ENCODE measurements around the gene PUM2. TPM values are rescaled to one million over a fixed set of nuclear protein-coding genes. Genes with fewer than 3 reads are reported as not detected.

Gene PUM2
- total and polyA plus RNA-seq, 2 of the 8 experiments (the other 6 are each of a cell fraction or from before 2014, with no cell fraction given), result 46.6 to 114 TPM

DNA sequence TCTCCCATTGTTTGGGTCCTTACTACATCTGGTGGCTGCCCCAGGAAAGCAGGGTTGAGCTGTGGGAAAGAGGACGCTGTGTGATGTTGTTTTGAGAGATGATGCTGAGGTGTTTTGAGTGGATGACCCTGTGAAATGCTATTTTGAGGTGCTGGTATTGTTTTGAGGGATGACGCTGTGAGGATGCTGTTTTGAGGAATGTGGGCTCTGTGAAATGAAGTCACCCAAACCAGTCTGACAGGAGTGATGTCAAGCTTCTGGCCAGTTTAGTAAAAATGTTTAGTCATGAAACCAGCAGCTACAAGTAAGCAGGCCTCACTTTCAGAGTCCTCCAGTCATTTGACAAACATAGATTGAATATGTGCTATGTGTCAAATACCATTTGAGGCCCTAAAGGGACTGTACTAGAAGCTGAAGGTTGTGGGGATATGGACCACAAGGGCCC is 16.1 kb upstream of the PUM2 start:
- Histone ChIP-seq H3K27me3 (replicated peaks in 1 of 4; ENCODE audit: control insufficient read depth in 3 of 4, extremely low read depth in 1 of 4, insufficient read depth in 3 of 4, low read length in 3 of 4) (no peaks in the 10 kb centered on the region; a peak in 1 of 7 replicates), H2BK120ac (replicated peaks; ENCODE audit: low read depth, low read length) (no peak overlapping the region), H4K20me1 (replicated peaks in 1 of 2; ENCODE audit: control insufficient read depth in 1 of 2, insufficient read depth in 2 of 2, low read length in 2 of 2) (no peaks in the 10 kb centered on the region), H3K27ac (ENCODE audit: low read depth, low read length) (no peak overlapping the region), H3K14ac (ENCODE audit: insufficient read length) (no peak overlapping the region), H2BK15ac (ENCODE audit: low read length) (no peak overlapping the region), H4K91ac (replicated peaks; ENCODE audit: insufficient read length, low read length) (no peak overlapping the region), H3K23ac (ENCODE audit: insufficient read length) (no peak overlapping the region), H3K79me1 (ENCODE audit: low read depth, low read length) (no peaks in the 10 kb centered on the region), H3K4ac (replicated peaks; ENCODE audit: insufficient read length, low read depth, low read length) (no peak overlapping the region), H3K4me1 (replicated peaks in 1 of 4; ENCODE audit: control insufficient read depth in 3 of 4, insufficient read depth in 4 of 4, low read length in 3 of 4) (0 out of 7 replicates have a peak, but pooled peaks cover 0 to 2% (median 0%) of the 10 kb centered on the region in 4 experiments), H4K5ac (ENCODE audit: insufficient read length, low read depth, low read length) (no peak overlapping the region), H3K4me2 (ENCODE audit: insufficient read depth in 1 of 2, low read depth in 2 of 2, low read length in 2 of 2) (no peak overlapping the region), H3K4me3 (ENCODE audit: extremely low read depth in 1 of 4, insufficient read depth in 2 of 4, low read depth in 3 of 4, low read length in 4 of 4) (no peak overlapping the region), H3K9me3 (ENCODE audit: insufficient read depth in 2 of 2, low read depth in 1 of 2, low read length in 1 of 2) (peaks cover 0 to 5% of the 10 kb centered on the region in 2 experiments; a peak in 1 of 4 replicates), H2AFZ (ENCODE audit: low read length) (no peak overlapping the region), H2BK5ac (ENCODE audit: low read depth, low read length) (no peak overlapping the region), H4K8ac (ENCODE audit: extremely low read depth, insufficient read depth, low read length) (no peak overlapping the region), H2AK5ac (ENCODE audit: low read depth, low read length) (no peak overlapping the region), H3K36me3 (ENCODE audit: control insufficient read depth in 2 of 4, insufficient read depth in 4 of 4, low read length in 3 of 4) (no peaks in the 10 kb centered on the region), H3K18ac (ENCODE audit: extremely low read depth, low read length) (no peak overlapping the region), H2BK20ac (ENCODE audit: low read length) (no peak overlapping the region), H3K9ac (replicated peaks in 1 of 4; ENCODE audit: extremely low read depth in 1 of 4, low read depth in 3 of 4, low read length in 3 of 4) (no peak overlapping the region), H3K23me2 (ENCODE audit: low read depth, low read length) (no peaks in the 10 kb centered on the region), H3K79me2 (ENCODE audit: control insufficient read depth in 1 of 2, insufficient read depth in 2 of 2, low read length in 2 of 2) (no peaks in the 10 kb centered on the region), H2BK12ac (ENCODE audit: low read depth, low read length) (no peak overlapping the region), H3K56ac (replicated peaks; ENCODE audit: insufficient read length, low read depth, low read length) (no peak overlapping the region)
- FAIRE-seq (no peak), DNase-seq (ENCODE audit: low read depth in 1 of 2, low spot score in 2 of 2) (no peak)
- ChIA-PET POLR2A (ENCODE audit: partially characterized antibody) (no interaction called here), CTCF (ENCODE audit: partially characterized antibody) (interaction anchor here (0.6 to 10.0 kb wide), 5 partner anchors 13 to 352 kb away, joined by 3 to 77 read pairs (median 3); no protein-coding TSS in a partner anchor)
- no peak for TF ChIP-seq CEBPB (IDR thresholded peaks at IDR 0.05; ENCODE audit: low read depth, low read length)
- no peak for TF ChIP-seq CBX8 (IDR thresholded peaks at IDR 0.05; ENCODE audit: borderline replicate concordance, low read depth, low read length)
- no peak for TF ChIP-seq POLR2A (IDR thresholded peaks at IDR 0.05; ENCODE audit: control extremely low read depth in 1 of 2, low read depth in 2 of 2, low read length in 2 of 2)
- no peak for TF ChIP-seq JUN (IDR thresholded peaks at IDR 0.05; ENCODE audit: low read depth, low read length)
- no peak for TF ChIP-seq SIX5 (IDR thresholded peaks at IDR 0.05; ENCODE audit: low read depth, low read length)
- TF ChIP-seq EGR1 (IDR thresholded peaks at IDR 0.05; ENCODE audit: borderline replicate concordance, low read depth, low read length), result no peak
- TF ChIP-seq YY1 (IDR thresholded peaks at IDR 0.05; ENCODE audit: low read depth, low read length), result no peak
- no peak for TF ChIP-seq GTF2F1 (IDR thresholded peaks at IDR 0.05; ENCODE audit: borderline replicate concordance, low read depth, low read length)
- no peak for TF ChIP-seq GABPA (IDR thresholded peaks at IDR 0.05; ENCODE audit: borderline replicate concordance, insufficient read depth, low read length)
- no peak for TF ChIP-seq NRF1 (IDR thresholded peaks at IDR 0.05; ENCODE audit: low read depth, low read length)
- TF ChIP-seq CREB1 (IDR thresholded peaks at IDR 0.05), result no peak
- WGBS, 2 experiments (ENCODE audit: extremely low coverage in 1 of 2, insufficient coverage in 1 of 2, insufficient read length in 1 of 2, insufficient replicate concordance in 2 of 2, low coverage in 1 of 2, low lambda C conversion rate in 2 of 2, missing lambda C conversion rate in 1 of 2), result 80% methylated on average over 2 of the region's 2 CpGs; no CpG with 5 or more reads in 1 of the 2 experiments

All from H1 (cell line).